OCI-LY1 (cell line): ENCODE data around the gene HOPX.

Experiments used
- H2AFZ ChIP-seq: fragments of 200-600 bp; sonication (generic), shearing (Covaris generic); 2 replicates; pipeline ENCODE4 v1.6.0; 2014; ENCODE audit warnings: antibody characterized with exemption, mild to moderate bottlenecking, low read length
- H3F3A ChIP-seq: fragments of 200-600 bp; sonication (generic), shearing (Covaris generic); 2 replicates; pipeline ENCODE4 v1.6.0; 2014; ENCODE audit warnings: mild to moderate bottlenecking, antibody characterized with exemption, low read length, moderate library complexity; ENCODE audit not compliant: insufficient read depth
- H3K27ac ChIP-seq: fragments of 200-600 bp; sonication (generic); 2 replicates; pipeline ENCODE4 v1.5.1; 2014; ENCODE audit warnings: low read length, mixed run types, mild to moderate bottlenecking, low read depth; ENCODE audit not compliant: poor library complexity, severe bottlenecking
- H3K27me3 ChIP-seq: fragments of 200-600 bp; sonication (generic); 2 replicates; pipeline ENCODE4 v1.6.0; 2014; ENCODE audit warnings: antibody characterized with exemption, mild to moderate bottlenecking, low read length, moderate library complexity; ENCODE audit not compliant: insufficient read depth
- H3K36me3 ChIP-seq: fragments of 200-600 bp; sonication (generic); 2 replicates; pipeline ENCODE4 v1.6.1; 2014; ENCODE audit warnings: mild to moderate bottlenecking, antibody characterized with exemption, low read length, moderate library complexity, mixed read lengths; ENCODE audit not compliant: insufficient read depth
- H3K4me1 ChIP-seq: fragments of 200-600 bp; sonication (generic); 2 replicates; pipeline ENCODE4 v1.5.1; 2014; ENCODE audit warnings: mild to moderate bottlenecking, low read length, moderate library complexity; ENCODE audit not compliant: insufficient read depth, severe bottlenecking
- H3K4me2 ChIP-seq: fragments of 200-600 bp; sonication (generic), shearing (Covaris generic); 2 replicates; pipeline ENCODE4 v1.6.1; 2014; ENCODE audit warnings: low read length
- H3K4me3 ChIP-seq: fragments of 200-600 bp; sonication (generic); 2 replicates; pipeline ENCODE4 v1.5.1; 2014; ENCODE audit warnings: low read length, low read depth, mild to moderate bottlenecking, mixed read lengths; ENCODE audit not compliant: poor library complexity, severe bottlenecking
- H3K79me2 ChIP-seq: fragments of 200-600 bp; shearing (Covaris generic); 2 replicates; pipeline ENCODE4 v1.6.1; 2016; ENCODE audit warnings: mixed run types, low read length, mixed read lengths; ENCODE audit not compliant: insufficient read depth
- H3K9ac ChIP-seq: fragments of 200-600 bp; sonication (generic), shearing (Covaris generic); 2 replicates; pipeline ENCODE4 v1.6.1; 2014; ENCODE audit warnings: mild to moderate bottlenecking, low read length, mixed read lengths
- H3K9me2 ChIP-seq: fragments of 200-600 bp; sonication (generic), shearing (Covaris generic); 2 replicates; pipeline ENCODE4 v1.6.1; 2014; ENCODE audit warnings: low read depth, mild to moderate bottlenecking, low read length, mixed read lengths
- H3K9me3 ChIP-seq: fragments of 200-600 bp; shearing (Covaris generic); 2 replicates; pipeline ENCODE4 v1.6.1; 2014; ENCODE audit warnings: low read length, mixed read lengths
- H4K20me1 ChIP-seq: fragments of 200-600 bp; sonication (generic), shearing (Covaris generic); 2 replicates; pipeline ENCODE4 v1.6.0; 2016; ENCODE audit warnings: mild to moderate bottlenecking, low read length; ENCODE audit not compliant: insufficient read depth
- EZH2 ChIP-seq: fragments of 200-600 bp; sonication (generic), shearing (Covaris generic); IDR thresholded peaks from 2 replicates; pipeline ENCODE4 v1.8.0; 2017; ENCODE audit warnings: borderline replicate concordance, mixed run types, mild to moderate bottlenecking, antibody characterized with exemption, low read length, moderate library complexity, mixed read lengths
- TF ChIP-seq, protein P1 (sequence below): fragments of 200-600 bp; sonication (generic), shearing (Covaris generic); IDR thresholded peaks from 2 replicates; pipeline ENCODE4 v1.5.1; 2017; ENCODE audit warnings: mild to moderate bottlenecking, antibody characterized with exemption, low read length, moderate library complexity, mixed read lengths

The HOPX gene

DNA sequence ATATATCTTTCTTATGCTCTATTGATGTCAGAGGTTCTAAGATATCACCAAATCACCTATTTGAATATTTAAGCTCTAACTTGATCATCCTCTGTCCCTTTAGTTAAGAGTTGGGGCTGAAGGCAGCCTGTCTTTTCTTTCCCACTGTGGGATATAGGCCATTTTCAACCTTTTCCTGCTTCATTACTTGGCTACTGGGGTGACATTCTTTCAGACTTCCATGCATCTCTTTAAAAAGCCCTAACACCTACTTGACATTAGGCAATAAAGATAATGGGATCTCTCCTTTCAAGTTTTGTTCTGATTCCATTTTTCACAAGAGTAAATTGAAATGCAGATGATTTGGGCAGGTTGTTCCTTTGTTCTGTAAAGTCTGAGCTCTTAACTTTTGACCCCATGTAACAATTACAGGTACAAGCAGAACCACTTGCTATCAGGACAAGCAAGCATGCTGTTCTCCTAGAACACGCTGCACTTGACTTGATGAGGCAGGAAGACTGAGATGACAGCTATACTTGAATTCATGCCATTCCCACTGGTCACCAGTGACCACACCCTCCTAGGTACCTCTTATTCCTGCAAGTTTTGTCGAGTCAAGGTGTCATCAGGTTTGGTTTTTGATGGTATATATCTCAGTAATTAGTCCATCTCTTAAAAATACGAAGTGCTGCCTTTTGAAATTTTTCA is 18.2 kb downstream of the HOPX start:
- no peaks in the 10 kb centered on the region; the same call in 1 of the 2 replicates for H3K27me3 ChIP-seq
- H3K4me2 ChIP-seq = no peak overlapping the region
- no peak for TF ChIP-seq EZH2
- TF ChIP-seq, protein P1, sequence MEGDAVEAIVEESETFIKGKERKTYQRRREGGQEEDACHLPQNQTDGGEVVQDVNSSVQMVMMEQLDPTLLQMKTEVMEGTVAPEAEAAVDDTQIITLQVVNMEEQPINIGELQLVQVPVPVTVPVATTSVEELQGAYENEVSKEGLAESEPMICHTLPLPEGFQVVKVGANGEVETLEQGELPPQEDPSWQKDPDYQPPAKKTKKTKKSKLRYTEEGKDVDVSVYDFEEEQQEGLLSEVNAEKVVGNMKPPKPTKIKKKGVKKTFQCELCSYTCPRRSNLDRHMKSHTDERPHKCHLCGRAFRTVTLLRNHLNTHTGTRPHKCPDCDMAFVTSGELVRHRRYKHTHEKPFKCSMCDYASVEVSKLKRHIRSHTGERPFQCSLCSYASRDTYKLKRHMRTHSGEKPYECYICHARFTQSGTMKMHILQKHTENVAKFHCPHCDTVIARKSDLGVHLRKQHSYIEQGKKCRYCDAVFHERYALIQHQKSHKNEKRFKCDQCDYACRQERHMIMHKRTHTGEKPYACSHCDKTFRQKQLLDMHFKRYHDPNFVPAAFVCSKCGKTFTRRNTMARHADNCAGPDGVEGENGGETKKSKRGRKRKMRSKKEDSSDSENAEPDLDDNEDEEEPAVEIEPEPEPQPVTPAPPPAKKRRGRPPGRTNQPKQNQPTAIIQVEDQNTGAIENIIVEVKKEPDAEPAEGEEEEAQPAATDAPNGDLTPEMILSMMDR = no peak
- no peaks in the 10 kb centered on the region for H3K36me3 ChIP-seq
- H3K9me2 ChIP-seq = no peaks in the 10 kb centered on the region
- H3K4me1 ChIP-seq = no peaks in the 10 kb centered on the region
- no peak overlapping the region for H3K4me3 ChIP-seq
- H2AFZ ChIP-seq = no peak overlapping the region
- H3F3A ChIP-seq = no peaks in the 10 kb centered on the region
- H3K9ac ChIP-seq = no peak overlapping the region
- H3K27ac ChIP-seq = no peak overlapping the region
- H3K79me2 ChIP-seq = no peaks in the 10 kb centered on the region
- H3K9me3 ChIP-seq = no peaks in the 10 kb centered on the region
- no peaks in the 10 kb centered on the region for H4K20me1 ChIP-seq

DNA sequence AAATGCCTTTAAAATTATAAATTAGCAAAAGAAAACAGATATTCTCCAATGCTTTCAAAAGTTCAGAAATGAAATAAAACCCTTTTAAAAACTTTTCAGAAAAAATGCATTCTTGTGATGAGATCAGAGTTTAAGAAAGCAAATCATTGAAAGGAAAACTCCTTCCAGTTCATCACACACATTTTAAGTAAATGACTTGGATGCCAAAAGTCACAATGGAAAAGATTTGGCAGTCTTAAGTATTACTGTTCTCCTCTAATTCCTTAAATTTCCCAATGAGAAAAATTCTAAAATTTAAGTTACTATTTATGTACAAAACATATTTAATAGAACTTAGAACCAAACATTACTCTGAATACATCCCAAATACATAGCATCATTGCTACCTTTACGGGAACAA is 21.1 kb downstream of the HOPX start:
- H3F3A ChIP-seq = no peaks in the 10 kb centered on the region
- no peak overlapping the region for H3K4me2 ChIP-seq
- no peak overlapping the region for H3K4me3 ChIP-seq
- no peaks in the 10 kb centered on the region for H3K9me3 ChIP-seq
- H3K36me3 ChIP-seq = no peaks in the 10 kb centered on the region
- H4K20me1 ChIP-seq = no peaks in the 10 kb centered on the region
- H3K9me2 ChIP-seq = no peaks in the 10 kb centered on the region
- TF ChIP-seq, protein P1 = no peak
- no peak for TF ChIP-seq EZH2
- no peak overlapping the region for H3K27ac ChIP-seq
- H3K27me3 ChIP-seq = 0 out of 2 replicates have a peak, but pooled peaks cover 6% of the 10 kb centered on the region
- H3K79me2 ChIP-seq = no peaks in the 10 kb centered on the region
- H2AFZ ChIP-seq = no peak overlapping the region
- no peak overlapping the region for H3K9ac ChIP-seq
- H3K4me1 ChIP-seq = no peaks in the 10 kb centered on the region

DNA sequence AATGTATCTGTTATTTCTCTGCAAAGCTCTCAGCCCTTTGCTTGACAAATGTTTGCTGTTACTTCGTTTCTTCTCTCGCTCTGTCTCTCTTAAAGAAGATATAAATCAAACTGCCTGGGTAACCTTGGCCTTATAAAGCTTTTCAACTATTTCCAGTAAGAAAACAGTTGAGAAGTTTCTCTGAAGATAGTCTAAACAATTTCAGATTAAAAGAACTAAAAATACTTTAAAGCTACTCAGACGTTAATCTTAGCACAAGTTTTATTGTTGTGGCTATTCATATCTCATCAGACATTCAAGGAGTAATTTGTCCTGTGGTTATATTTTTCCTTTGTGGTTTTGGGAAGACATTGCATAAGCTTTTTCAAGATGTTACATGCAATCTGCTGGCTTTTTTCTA is 22.6 kb downstream of the HOPX start:
- no peaks in the 10 kb centered on the region for H3K79me2 ChIP-seq
- H3K9me2 ChIP-seq = no peaks in the 10 kb centered on the region
- no peaks in the 10 kb centered on the region for H3K36me3 ChIP-seq
- no peak overlapping the region for H3K4me2 ChIP-seq
- no peak overlapping the region for H3K4me3 ChIP-seq
- H3K27me3 ChIP-seq = 0 out of 2 replicates have a peak, but pooled peaks cover 6% of the 10 kb centered on the region
- no peak overlapping the region for H3K27ac ChIP-seq
- no peaks in the 10 kb centered on the region for H3K9me3 ChIP-seq
- H2AFZ ChIP-seq = no peak overlapping the region
- no peaks in the 10 kb centered on the region for H4K20me1 ChIP-seq
- TF ChIP-seq, protein P1 = no peak
- TF ChIP-seq EZH2 = no peak
- no peak overlapping the region for H3K9ac ChIP-seq
- H3F3A ChIP-seq = no peaks in the 10 kb centered on the region
- no peaks in the 10 kb centered on the region for H3K4me1 ChIP-seq
